Right ventricle myocardium superior (tissue), 1 donor: ENCODE results near the gene PIK3CG. TPM values are rescaled to one million over a fixed set of nuclear protein-coding genes. Genes with fewer than 3 reads are reported as not detected.
"Not testable (repeated sequence)": the region's sequence is repeated elsewhere in the genome, so short reads cannot be mapped to it uniquely, and the experiment has no call there.

Source experiments
- ATAC-seq: fragments of 200-7000 bp; cut with Tn5 transposase; one replicate; pipeline ENCODE4 v1.9.1; 2020; ENCODE audit warnings: mild to moderate bottlenecking; ENCODE audit not compliant: poor library complexity
- DNase-seq: peaks from one replicate; pipeline ENCODE4 v3.0.0-alpha.2; 2020
- intact Hi-C: fragments of 100-400 bp; cut with DNase I; formaldehyde crosslinking; loops from one replicate; pipeline ENCODE4 v1.11.2; 2022
- total RNA-seq: library from RNA; stranded (reverse); fragmentation: NEBNext Ultra II Directional; extraction: Animal tissue kit (Norgen Biotek cat#: 25700); gene quantifications from one replicate; pipeline ENCODE4 v1.2.1, GENCODE V29; 2021
- donor health status: DM: no; HTN: yes; CAD: no; lungs with severe emphysema.

Gene PIK3CG
- total RNA-seq, 1 donor from 2014 or later: 1.6 TPM

- intact Hi-C loops: no loop called here
- no peak for DNase-seq
- no peak for ATAC-seq
These were observed 10.4 kb downstream of the PIK3CG start for GRCh38 chr7:106875508-106875907.

- intact Hi-C loops: no loop called here
- no peak for DNase-seq
- no peak for ATAC-seq
These were observed 13.8 kb downstream of the PIK3CG start for GRCh38 chr7:106878748-106879439.

GRCh38 chr7:106881984-106882383, 16.9 kb downstream of the PIK3CG start:
- intact Hi-C loops: no loop called here
- no peak for DNase-seq
- no peak for ATAC-seq

DNA sequence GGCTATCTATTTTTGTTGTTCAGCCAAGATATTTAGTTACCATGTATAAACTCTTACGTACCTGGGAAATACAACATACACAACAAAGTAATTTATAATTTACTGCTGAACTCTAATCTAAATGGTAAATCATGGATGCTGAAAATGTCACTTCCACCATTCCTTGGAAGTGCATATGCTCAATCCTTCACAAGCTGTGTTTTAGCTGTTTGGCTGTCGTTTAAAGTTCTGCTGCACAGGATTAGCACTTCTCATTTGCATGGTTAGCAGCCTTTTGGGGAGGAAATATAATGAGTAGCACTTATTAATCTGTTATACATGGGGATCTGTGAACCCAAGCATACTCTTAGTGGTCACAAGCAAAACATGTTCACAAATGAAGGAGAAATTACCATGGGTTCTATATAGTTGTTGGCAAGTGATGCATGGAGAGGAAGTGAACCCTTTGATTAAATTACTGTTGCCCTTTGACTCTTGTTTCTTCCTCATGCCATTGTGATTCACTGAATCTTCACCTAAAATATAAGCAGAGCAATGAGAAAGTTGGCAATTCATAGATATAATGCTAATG, 18.5 kb downstream of the PIK3CG start:
- intact Hi-C loops: no loop called here
- ATAC-seq (no peak), DNase-seq (no peak)

GRCh38 chr7:106885652-106886051, 20.6 kb downstream of the PIK3CG start:
- DNase-seq (no peak), ATAC-seq (no peak)
- intact Hi-C loops: no loop called here

GRCh38 chr7:106887421-106887820, 22.3 kb downstream of the PIK3CG start:
- DNase-seq (no peak), ATAC-seq (no peak)
- intact Hi-C loops: no loop called here

GRCh38 chr7:106888204-106888603, 23.1 kb downstream of the PIK3CG start:
- ATAC-seq (no peak), DNase-seq (no peak)
- intact Hi-C loops: no loop called here

- DNase-seq: no peak
- no peak for ATAC-seq
- intact Hi-C loops: no loop called here
These were observed 25.9 kb downstream of the PIK3CG start for GRCh38 chr7:106890952-106891351.

DNA sequence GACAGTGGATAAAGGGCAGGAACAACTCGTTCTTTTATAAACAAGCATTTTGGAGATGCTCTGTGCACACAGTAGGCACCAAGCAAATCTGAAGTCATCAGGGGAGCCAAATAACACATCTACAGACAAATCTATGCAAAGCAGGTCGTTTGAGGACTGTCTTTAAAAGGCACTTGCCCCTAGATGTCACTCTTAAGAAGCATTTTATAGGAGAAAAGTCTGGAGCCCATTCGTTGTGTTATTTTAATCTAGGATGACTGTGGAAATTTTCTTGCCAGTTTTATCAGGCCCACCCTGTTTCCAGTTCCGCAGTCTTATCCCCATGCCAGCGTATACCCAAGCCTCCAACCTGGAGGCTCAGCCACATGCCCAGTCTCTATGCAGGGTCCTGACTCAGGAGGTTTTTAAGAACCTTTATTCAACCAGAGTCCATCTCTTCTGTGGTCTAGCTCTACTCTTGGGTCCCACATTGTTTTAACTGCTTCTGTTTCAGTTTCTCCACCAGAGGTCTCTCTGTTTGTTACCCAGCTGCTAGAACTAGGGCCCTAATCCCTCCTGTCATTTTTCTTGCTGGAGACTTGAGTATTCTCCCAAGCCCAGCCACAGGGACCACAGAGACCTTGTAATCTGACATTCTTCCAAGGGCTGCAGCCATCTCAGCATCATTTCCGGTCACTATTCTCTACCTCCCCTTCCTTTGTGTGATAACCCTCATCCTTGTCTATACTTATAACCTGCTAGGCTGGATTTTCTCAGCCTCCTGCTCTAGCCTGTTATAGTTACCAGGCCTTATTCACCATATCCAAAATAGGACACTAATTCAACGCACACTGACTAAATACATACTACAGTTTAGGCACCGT, 26.7 kb downstream of the PIK3CG start:
- DNase-seq (no peak), ATAC-seq (no peak)
- intact Hi-C loops: no loop called here

GRCh38 chr7:106893591-106893990, 28.5 kb downstream of the PIK3CG start:
- no peak for DNase-seq
- no peak for ATAC-seq
- intact Hi-C loops: no loop called here

GRCh38 chr7:106895246-106895864, 30.3 kb downstream of the PIK3CG start:
- no peak for DNase-seq
- ATAC-seq: no peak
- intact Hi-C loops: no loop called here

- ATAC-seq (no peak), DNase-seq (no peak)
- intact Hi-C loops: no loop called here
These were observed 31.1 kb downstream of the PIK3CG start for GRCh38 chr7:106896231-106896630.

DNA sequence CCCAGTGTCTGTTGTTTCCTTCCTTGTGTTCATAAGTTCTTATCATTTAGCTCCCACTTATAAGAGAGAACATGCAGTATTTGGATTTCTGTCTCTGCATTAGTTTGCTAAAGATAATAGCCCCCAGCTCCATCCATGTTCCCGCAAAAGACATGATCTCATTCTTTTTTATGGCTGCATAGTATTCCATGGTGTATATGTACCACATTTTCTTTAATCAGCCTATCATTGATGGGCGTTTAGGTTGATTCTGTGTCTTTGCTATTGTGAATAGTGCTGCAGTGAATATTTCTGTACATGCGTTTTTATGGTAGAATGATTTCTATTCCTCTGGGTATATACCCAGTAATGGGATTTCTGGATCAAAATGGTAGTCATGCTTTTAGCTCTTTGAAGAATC, 32.5 kb downstream of the PIK3CG start:
- ATAC-seq, intact Hi-C loops: not testable (repeated sequence)

GRCh38 chr7:106898967-106899366, 33.9 kb downstream of the PIK3CG start:
- ATAC-seq, intact Hi-C loops, DNase-seq: not testable (repeated sequence)

More for the DNA sequence above, 32.5 kb downstream of the PIK3CG start:
- DNase-seq: not testable (repeated sequence)

DNA sequence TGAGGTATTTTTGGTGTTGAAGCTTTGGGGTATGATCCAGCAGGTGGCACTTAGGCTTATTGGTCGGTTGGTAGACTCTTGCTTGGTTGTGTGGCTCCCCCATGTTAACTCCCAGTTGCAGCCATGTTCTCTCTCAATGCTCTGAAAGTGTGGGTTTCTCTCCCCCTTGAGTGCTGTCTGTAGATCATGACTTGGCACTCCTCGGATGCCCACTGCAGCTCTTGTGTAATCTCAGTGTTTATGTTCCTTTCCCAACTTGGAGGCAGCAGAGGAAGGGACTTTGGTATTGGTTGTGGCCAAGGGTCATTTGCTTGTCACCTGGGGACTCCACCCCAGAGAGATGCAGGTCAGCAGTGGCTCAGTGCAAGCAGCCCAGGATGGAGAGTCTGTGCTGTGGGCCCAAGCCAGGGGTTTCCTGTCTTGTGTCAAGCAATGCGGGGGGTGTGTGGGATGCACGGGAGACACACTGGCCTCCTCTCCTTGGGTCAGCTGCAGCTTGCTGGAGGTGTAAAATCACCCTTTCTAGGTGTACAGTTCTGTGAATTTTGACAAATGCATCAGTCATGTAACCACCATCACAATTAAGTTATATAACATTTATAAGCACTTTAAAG, 36.9 kb downstream of the PIK3CG start:
- no peak for ATAC-seq
- intact Hi-C loops: no loop called here
- no peak for DNase-seq

DNA sequence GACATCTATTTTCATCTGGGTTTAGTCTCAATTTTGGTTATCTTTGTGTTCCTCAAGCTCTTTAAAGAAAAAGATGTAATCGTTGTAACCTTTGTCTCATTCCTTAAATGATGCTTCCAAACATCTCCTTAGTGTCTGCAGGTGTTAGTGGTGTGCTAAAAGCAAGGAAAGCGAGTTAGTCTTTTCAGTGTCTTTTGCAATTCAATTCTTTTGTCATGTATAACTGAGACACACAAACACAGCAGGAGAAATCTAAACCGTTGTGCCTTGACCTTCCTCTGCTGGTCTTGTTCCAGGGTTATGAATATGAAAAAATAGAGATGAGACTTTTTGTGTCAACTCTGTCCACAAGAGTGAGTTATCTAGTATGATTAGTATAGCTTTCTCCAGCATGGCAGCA, 40.7 kb downstream of the PIK3CG start:
- no peak for ATAC-seq
- no peak for DNase-seq
- intact Hi-C loops: no loop called here

DNA sequence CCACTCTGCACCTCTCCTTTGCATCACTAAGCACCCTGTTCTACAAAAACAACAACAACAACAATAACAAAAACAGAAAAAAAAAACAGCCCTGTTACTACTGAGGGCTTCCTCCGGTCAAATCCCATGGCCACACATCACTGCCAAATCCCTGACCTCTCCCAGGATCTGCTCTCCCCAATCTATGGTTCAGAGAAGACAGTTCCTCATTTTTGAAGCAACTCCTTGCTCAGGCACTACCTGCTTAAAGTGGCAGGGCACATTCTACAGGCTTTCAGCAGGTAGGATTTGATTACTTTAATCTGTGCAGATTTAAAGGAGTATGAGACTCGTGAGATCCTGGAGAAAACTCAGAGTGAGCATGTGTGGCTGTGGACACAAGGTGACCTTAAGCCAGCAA, 46.9 kb downstream of the PIK3CG start:
- intact Hi-C loops: no loop called here
- DNase-seq (no peak), ATAC-seq (no peak)

DNA sequence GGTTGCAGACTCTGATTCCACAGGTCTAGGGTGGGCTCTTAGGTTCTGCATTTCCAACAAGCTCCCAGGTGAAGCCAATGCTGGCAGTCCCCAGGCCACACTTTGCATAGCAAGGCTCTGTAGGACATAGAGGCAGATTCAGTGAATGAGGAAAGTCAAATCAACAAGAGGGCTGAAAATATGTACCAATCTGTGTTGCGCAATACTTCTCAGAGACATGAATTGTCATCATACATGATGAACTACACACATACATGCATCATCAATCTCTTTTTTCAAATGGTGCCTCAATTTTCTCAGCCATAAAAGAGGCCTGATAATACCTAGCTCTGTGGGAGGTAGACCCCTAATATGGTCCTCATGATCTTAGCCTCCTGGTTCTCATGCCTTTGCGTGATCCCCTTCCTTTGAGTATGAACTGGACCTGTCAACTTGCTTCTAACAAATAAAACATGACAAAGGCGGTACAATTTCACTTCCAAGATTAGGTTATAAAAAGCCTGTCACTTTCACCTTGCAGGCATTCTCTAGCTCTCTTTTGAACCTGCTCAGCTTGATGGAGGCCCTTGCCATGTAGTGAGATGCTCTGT, 49.0 kb downstream of the PIK3CG start:
- intact Hi-C loops: no loop called here
- no peak for DNase-seq
- no peak for ATAC-seq

DNA sequence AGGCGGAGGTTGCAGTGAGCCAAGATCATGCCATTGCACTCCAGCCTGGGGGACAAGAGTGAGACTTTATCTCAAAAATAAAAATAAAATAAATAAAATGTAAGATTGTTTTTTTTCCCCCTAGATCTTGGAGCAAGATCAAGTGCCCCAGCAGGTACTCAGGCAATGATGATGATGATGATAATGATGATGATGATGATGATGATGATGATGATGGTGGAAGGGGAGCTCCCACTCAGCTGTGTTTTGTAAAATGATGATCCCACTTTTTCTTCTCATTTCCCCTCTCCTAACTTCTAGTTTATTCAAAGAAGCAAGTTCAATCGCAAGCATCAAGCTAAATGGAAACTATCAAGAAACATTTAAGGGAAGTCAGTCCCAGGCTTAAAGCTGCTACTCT, 50.3 kb downstream of the PIK3CG start:
- intact Hi-C loops: no loop called here
- DNase-seq (no peak), ATAC-seq (no peak)
